Mucosa of descending colon (tissue), 3 donors: Measurements from ENCODE around the gene NDUFA12. TPM values are rescaled to one million over a fixed set of nuclear protein-coding genes. Genes with fewer than 3 reads are reported as not detected.

Experiments used
- ATAC-seq: fragments of 200-7000 bp; cut with Tn5 transposase; one replicate; pipeline ENCODE4 v1.9.1; 2020; ENCODE audit warnings: mild to moderate bottlenecking, moderate library complexity
- DNase-seq, 3 donors: peaks; one replicate each; pipeline ENCODE4 v3.0.0-alpha.2; 2020
- H3K36me3 ChIP-seq: fragments of 200-600 bp; one replicate; pipeline ENCODE4 v1.8.0; 2021; ENCODE audit warnings: low read depth, mild to moderate bottlenecking
- H3K4me1 ChIP-seq: fragments of 200-600 bp; one replicate; pipeline ENCODE4 v1.8.0; 2021; ENCODE audit warnings: low read depth, mild to moderate bottlenecking
- H3K4me3 ChIP-seq: fragments of 200-600 bp; one replicate; pipeline ENCODE4 v1.8.0; 2021; ENCODE audit warnings: mild to moderate bottlenecking
- H3K9me3 ChIP-seq: fragments of 200-600 bp; one replicate; pipeline ENCODE4 v1.8.0; 2021; ENCODE audit warnings: mild to moderate bottlenecking
- intact Hi-C, 2 donors: fragments of 100-400 bp; cut with DNase I in 1 of 2; cut with micrococcal nuclease in 1 of 2; formaldehyde crosslinking; loops; one replicate each; pipeline versions ENCODE4 v1.11.0 to v1.11.1; 2022; cut with DNase I, micrococcal nuclease
- total RNA-seq, 3 donors: library from RNA; stranded (reverse); fragmentation: NEBNext Ultra II Directional in 2 of 3; extraction: Animal tissue kit (Norgen Biotek cat#: 25700) in 2 of 3; gene quantifications; one replicate each; pipeline versions ENCODE4 v1.2.1 to v1.2.4, GENCODE V29; 2021 to 2023
- TF ChIP-seq, protein P1 (sequence below): fragments of 200-600 bp; IDR thresholded peaks from one replicate; pipeline ENCODE4 v1.8.0; 2022; ENCODE audit warnings: antibody characterized with exemption, mild to moderate bottlenecking
- donor health status: DM: no; HTN: no; CAD: no; lungs with moderate emphysema.
- donor health status: DM: no; HTN: no; CAD: no.
- donor health status: DM: no; HTN: yes; CAD: no.

NDUFA12 gene
- total RNA-seq, 3 donors from 2014 or later = 107 to 124 (median 113) TPM

DNA sequence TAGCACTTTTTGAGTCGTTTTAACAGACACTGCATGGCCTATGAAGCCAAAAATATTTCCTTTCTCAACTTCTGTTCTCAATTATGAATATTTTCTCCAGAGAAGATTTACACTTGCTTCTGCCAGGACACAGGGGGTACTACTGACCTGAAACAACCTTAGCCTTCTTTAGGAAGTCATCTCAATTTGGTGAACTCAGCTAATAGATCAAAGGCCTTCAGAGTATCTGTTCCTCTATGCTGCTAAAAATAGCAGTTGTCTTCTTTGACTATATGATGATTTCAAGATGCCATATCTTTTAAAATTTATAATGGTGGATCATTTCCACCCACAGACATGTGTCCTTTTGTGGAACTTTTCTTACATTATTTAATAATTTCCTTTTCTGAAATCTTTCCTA lies 14.0 kb upstream of the NDUFA12 start:
- H3K36me3 ChIP-seq = no peaks in the 10 kb centered on the region
- H3K9me3 ChIP-seq = no peaks in the 10 kb centered on the region
- no peak for ATAC-seq
- intact Hi-C loops = no loop called here
- TF ChIP-seq, protein P1, sequence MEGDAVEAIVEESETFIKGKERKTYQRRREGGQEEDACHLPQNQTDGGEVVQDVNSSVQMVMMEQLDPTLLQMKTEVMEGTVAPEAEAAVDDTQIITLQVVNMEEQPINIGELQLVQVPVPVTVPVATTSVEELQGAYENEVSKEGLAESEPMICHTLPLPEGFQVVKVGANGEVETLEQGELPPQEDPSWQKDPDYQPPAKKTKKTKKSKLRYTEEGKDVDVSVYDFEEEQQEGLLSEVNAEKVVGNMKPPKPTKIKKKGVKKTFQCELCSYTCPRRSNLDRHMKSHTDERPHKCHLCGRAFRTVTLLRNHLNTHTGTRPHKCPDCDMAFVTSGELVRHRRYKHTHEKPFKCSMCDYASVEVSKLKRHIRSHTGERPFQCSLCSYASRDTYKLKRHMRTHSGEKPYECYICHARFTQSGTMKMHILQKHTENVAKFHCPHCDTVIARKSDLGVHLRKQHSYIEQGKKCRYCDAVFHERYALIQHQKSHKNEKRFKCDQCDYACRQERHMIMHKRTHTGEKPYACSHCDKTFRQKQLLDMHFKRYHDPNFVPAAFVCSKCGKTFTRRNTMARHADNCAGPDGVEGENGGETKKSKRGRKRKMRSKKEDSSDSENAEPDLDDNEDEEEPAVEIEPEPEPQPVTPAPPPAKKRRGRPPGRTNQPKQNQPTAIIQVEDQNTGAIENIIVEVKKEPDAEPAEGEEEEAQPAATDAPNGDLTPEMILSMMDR = no peak
- DNase-seq = no peak
- no peaks in the 10 kb centered on the region for H3K4me1 ChIP-seq
- no peak overlapping the region for H3K4me3 ChIP-seq

GRCh38 chr12:95016120-95016519 lies 12.6 kb upstream of the NDUFA12 start:
- H3K36me3 ChIP-seq = no peaks in the 10 kb centered on the region
- DNase-seq (no peak), ATAC-seq (no peak)
- TF ChIP-seq, protein P1 = no peak
- H3K9me3 ChIP-seq = no peaks in the 10 kb centered on the region
- no peak overlapping the region for H3K4me3 ChIP-seq
- intact Hi-C loops = no loop called here
- H3K4me1 ChIP-seq = no peaks in the 10 kb centered on the region

DNA sequence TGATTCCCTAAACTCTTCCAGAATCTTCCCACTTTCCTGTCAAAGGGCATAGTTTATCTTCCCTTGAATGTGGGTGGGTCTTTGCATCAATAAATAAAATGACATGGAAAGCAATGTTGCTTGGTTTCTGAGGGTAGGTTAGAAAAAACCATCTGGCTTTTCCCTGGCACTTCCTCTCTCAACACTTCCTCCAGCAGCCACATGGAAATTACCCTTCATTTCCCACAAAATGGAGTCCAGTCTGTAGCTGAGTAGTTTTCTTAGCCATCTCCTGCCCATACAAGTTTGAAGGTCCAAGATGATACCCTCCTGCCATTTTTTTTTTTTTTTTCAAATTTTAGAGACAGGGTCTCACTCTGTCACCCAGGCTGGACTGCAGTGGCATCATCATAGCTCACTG lies 11.1 kb upstream of the NDUFA12 start:
- intact Hi-C loops = no loop called here
- DNase-seq (no peak), ATAC-seq (no peak)
- Histone ChIP-seq H3K36me3 (no peaks in the 10 kb centered on the region), H3K9me3 (no peaks in the 10 kb centered on the region), H3K4me3 (no peak overlapping the region), H3K4me1 (no peaks in the 10 kb centered on the region)
- TF ChIP-seq, protein P1 = no peak

GRCh38 chr12:95006206-95006605 lies 2.7 kb upstream of the NDUFA12 start:
- ATAC-seq (no peak), DNase-seq (no peak)
- Histone ChIP-seq H3K36me3 (no peaks in the 10 kb centered on the region), H3K4me1 (peaks cover 10% of the 10 kb centered on the region), H3K9me3 (peaks cover 18% of the 10 kb centered on the region), H3K4me3 (no peak overlapping the region)
- intact Hi-C loops = no loop called here
- TF ChIP-seq, protein P1 = no peak

DNA sequence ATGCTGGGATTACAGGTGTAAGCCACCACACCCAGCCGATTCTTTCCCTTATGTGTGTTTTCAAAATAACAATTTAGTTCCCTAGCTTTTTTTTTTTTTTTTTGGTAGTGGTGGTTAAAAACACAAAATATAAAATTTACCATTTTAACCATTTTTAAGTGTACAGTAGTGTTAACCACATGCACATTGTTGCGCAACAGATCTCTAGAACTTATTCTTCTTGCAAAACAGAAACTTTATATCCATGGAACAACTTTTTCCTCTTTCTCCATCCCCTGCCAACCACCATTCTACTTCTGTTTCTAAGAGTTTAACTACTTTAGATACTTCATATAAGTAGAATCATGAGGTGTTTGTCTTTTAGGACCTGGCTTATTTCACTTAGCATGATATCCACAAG lies 1.1 kb upstream of the NDUFA12 start:
- TF ChIP-seq, protein P1 = no peak
- ATAC-seq = no peak
- Histone ChIP-seq H3K4me1 (peaks cover 10% of the 10 kb centered on the region), H3K4me3 (no peak overlapping the region), H3K36me3 (no peaks in the 10 kb centered on the region), H3K9me3 (peaks cover 18% of the 10 kb centered on the region)
- intact Hi-C loops = no loop called here
- no peak for DNase-seq

- H3K9me3 ChIP-seq = peaks cover 18% of the 10 kb centered on the region
- DNase-seq = no peak
- H3K4me3 ChIP-seq = no peak overlapping the region
- H3K36me3 ChIP-seq = no peaks in the 10 kb centered on the region
- no peak for ATAC-seq
- intact Hi-C loops = no loop called here
- TF ChIP-seq, protein P1 = no peak
- H3K4me1 ChIP-seq = peaks cover 10% of the 10 kb centered on the region
Measured at GRCh38 chr12:95003921-95004272, 400 bp upstream of the NDUFA12 start.
